Measurements from ENCODE around the gene RALGPS2. TPM values are rescaled to one million over a fixed set of nuclear protein-coding genes. Genes with fewer than 3 reads are reported as not detected.
"Not testable (repeated sequence)": the region's sequence is repeated elsewhere in the genome, so short reads cannot be mapped to it uniquely, and the experiment has no call there.

RALGPS2 gene
- total RNA-seq, 1 donor, result 38.0 TPM

DNA sequence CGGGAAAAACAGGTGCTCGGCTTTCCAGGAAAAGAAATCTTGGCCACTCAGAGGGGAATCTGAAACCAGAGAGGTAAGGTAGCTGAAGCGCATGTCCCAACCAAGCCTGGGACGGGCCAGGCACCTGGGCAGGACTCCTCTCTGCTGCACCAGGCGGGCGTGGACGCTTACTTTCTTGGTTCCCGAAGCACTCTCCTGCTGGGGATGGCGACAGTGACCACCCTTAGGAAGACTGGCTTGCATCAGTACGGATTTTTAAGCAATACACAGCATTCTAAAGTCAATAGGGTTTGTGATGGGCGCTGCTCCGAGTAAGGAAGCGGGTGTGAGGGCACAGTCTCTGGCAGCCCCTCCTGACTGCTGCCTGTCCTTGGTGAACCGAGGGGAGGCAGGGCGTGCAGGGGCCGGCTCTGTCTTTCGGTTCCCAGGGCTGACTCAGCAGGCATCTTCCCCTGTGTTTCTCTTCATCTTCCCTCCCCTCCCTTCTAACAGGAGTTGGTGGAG lies 220.8 kb downstream of the RALGPS2 start:
- TF ChIP-seq, protein P1, sequence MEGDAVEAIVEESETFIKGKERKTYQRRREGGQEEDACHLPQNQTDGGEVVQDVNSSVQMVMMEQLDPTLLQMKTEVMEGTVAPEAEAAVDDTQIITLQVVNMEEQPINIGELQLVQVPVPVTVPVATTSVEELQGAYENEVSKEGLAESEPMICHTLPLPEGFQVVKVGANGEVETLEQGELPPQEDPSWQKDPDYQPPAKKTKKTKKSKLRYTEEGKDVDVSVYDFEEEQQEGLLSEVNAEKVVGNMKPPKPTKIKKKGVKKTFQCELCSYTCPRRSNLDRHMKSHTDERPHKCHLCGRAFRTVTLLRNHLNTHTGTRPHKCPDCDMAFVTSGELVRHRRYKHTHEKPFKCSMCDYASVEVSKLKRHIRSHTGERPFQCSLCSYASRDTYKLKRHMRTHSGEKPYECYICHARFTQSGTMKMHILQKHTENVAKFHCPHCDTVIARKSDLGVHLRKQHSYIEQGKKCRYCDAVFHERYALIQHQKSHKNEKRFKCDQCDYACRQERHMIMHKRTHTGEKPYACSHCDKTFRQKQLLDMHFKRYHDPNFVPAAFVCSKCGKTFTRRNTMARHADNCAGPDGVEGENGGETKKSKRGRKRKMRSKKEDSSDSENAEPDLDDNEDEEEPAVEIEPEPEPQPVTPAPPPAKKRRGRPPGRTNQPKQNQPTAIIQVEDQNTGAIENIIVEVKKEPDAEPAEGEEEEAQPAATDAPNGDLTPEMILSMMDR (IDR thresholded peaks at IDR 0.05; ENCODE audit: insufficient read depth, low read depth, low read length), result no peak
- no peak overlapping the region for H3K4me3 ChIP-seq (ENCODE audit: low read depth, low read length)
- DNase-seq (ENCODE audit: low read depth), result no peak

DNA sequence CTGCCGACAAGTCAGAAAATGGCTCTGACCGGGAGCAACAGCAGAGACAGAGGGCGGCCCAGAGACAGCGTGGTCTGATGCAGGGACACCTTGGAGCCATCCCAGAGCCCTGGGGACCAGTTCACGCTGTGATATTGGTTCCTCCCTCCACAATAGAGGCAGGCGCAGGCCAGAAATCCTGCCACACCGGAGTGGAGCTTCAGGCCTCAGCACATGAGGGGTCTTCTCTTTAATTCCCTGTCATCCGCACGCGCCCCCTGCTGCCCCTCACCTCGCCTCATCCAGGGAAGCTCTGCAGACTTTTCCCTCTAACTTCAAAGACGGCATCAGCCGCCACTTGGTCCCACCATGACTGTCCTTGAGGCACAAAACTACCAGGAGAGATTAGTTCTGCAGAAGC lies 221.4 kb downstream of the RALGPS2 start:
- TF ChIP-seq, protein P1 (IDR thresholded peaks at IDR 0.05; ENCODE audit: insufficient read depth, low read depth, low read length), result no peak
- no peak overlapping the region for H3K4me3 ChIP-seq (ENCODE audit: low read depth, low read length)
- DNase-seq (ENCODE audit: low read depth), result no peak

DNA sequence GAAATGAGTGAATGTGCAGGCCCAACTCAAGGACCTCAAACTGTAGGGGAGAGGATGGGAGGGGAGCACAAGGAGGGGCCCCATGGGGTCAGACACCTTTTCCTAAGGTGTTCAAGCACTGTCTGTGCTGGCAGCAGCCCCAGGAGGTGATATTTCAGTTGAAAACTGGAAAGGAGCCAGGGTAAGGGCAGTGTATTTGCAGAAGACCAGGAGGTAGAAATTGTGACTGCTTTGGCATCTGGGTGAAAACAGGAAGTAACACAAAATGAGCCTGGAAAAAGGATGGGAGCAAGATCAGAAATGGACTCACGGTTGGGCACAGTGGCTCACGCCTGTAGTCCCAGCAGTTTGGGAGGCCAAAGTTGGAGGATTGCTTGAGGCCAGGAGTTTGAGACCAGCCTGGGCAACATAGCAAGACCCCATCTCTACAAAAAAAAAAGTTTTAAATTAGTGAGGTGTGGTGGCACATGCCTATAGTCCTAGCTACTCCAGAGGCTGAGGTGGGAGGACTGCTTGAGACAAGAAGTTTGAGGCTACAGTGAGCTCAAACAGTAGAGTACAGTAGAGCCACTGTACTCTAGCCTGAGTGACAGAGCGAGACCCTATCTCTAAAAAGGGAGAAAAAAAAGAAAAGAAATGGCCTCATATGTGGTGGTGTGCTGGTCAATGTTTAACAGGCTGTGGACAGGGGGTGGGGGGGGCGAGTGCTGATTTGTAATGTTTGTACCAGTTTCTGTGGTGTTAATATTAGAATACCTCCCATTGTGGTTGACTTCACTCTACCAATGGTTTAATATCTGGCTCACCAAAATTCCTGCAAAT lies 222.0 kb downstream of the RALGPS2 start:
- H3K4me3 ChIP-seq (ENCODE audit: low read depth, low read length), result no peak overlapping the region
- DNase-seq (ENCODE audit: low read depth), result no peak
- TF ChIP-seq, protein P1 (IDR thresholded peaks at IDR 0.05; ENCODE audit: insufficient read depth, low read depth, low read length), result no peak

DNA sequence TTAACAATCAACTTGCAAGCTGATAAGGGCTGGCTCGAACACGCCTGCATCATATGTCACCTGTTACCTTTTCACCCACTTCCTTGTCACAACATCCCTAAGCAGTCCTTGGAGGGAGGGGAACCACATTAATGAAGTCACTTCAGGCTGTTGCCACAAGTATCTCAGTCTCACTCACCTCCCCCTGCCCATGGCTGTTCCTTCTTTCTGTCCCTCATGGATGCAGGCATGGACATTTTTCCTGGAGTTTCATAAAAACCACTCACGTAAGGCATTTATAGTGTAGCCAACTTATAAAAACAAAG lies 222.6 kb downstream of the RALGPS2 start:
- H3K4me3 ChIP-seq (ENCODE audit: low read depth, low read length), result no peak overlapping the region
- TF ChIP-seq, protein P1 (IDR thresholded peaks at IDR 0.05; ENCODE audit: insufficient read depth, low read depth, low read length), result no peak
- DNase-seq (ENCODE audit: low read depth), result no peak

DNA sequence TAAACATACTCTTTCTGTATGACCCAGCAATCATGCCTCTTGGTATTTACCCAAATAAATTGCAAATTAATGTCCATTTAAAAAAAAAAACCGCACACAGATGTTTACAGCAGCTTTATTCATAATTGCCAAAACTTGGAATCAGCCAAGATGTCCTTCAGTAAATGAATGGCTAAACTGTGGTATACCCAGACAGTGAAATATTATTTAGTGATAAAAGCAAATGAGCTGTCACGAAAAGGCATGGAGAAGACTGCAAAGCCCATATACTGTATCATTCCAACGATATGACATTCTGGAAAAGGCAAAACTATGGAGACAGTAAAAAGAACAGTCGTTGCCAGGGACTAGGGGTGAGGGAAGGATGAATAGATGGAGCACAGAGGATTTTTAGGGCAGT lies 223.6 kb downstream of the RALGPS2 start:
- H3K4me3 ChIP-seq (ENCODE audit: low read depth, low read length), result no peak overlapping the region
- DNase-seq (ENCODE audit: low read depth), result no peak
- TF ChIP-seq, protein P1 (IDR thresholded peaks at IDR 0.05; ENCODE audit: insufficient read depth, low read depth, low read length), result no peak

DNA sequence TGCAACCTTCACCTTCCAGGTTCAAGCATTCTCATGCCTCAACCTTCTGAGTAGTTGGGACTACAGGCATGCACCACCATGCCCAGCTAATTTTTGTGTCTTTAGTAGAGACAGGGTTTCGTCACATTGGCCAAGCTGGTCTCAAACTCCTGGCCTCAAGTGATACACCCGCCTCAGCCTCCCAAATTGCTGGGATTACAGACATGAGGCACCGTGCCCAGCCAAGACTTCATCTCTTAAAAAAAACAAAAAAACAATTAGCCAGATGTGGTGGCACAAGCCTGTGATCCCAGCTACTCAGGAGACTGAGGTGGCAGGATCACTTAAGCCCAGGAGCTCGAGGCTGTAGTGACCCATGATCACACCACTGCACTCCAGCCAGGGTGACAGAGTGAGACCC lies 224.8 kb downstream of the RALGPS2 start:
- not testable (repeated sequence) for DNase-seq (ENCODE audit: low read depth); H3K4me3 ChIP-seq (ENCODE audit: low read depth, low read length)

DNA sequence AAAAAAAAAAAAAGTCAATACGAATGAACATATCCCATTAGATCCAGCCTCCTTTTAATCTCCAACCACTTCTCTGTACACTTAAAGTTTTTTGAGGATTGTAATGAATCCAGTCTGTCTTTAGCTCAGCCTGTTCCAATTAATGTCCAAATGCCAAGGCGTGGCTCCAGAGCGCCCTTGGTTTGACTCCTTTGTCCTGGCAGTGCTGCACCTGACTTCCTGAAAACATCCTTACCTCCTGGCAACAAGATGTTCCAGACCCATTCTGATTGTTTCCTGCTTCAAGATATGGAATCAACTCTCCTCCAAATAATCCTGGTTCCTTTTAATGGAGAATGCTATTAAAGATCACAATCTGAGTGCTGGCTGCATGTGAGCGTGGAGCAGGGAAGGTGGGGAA lies 226.6 kb downstream of the RALGPS2 start:
- TF ChIP-seq, protein P1 (IDR thresholded peaks at IDR 0.05; ENCODE audit: insufficient read depth, low read depth, low read length), result no peak
- no peak overlapping the region for H3K4me3 ChIP-seq (ENCODE audit: low read depth, low read length)
- no peak for DNase-seq (ENCODE audit: low read depth)
